GM19043 (cell line): ENCODE results near the gene MTRF1.
"Not testable (repeated sequence)": the region's sequence is repeated elsewhere in the genome, so short reads cannot be mapped to it uniquely, and the experiment has no call there.

Experiments used
- ATAC-seq: cut with Tn5 transposase; IDR thresholded peaks from one replicate; pipeline ENCODE4 v1.9.1; 2021; ENCODE audit warnings: low read depth; ENCODE audit not compliant: unreplicated experiment

Gene MTRF1

GRCh38 chr13:41284512-41285288 is 21.3 kb upstream of the MTRF1 start:
- no peak for ATAC-seq

- ATAC-seq = no peak
These were observed 18.8 kb upstream of the MTRF1 start for GRCh38 chr13:41282129-41282571.

GRCh38 chr13:41279156-41279555 is 15.8 kb upstream of the MTRF1 start:
- not testable (repeated sequence) for ATAC-seq

GRCh38 chr13:41276824-41277223 is 13.4 kb upstream of the MTRF1 start:
- no peak for ATAC-seq

- ATAC-seq = no peak
These were observed 11.5 kb upstream of the MTRF1 start for GRCh38 chr13:41274881-41275280.

GRCh38 chr13:41273831-41274441 is 10.6 kb upstream of the MTRF1 start:
- no peak for ATAC-seq

GRCh38 chr13:41271456-41272285 is 8.3 kb upstream of the MTRF1 start:
- ATAC-seq = no peak

GRCh38 chr13:41268764-41269163 is 5.4 kb upstream of the MTRF1 start:
- no peak for ATAC-seq

- no peak for ATAC-seq
These were observed 3.7 kb upstream of the MTRF1 start for GRCh38 chr13:41267106-41267505.

- no peak for ATAC-seq
These were observed 3.4 kb downstream of the MTRF1 start for GRCh38 chr13:41259875-41260501.

- no peak for ATAC-seq
These were observed 5.8 kb downstream of the MTRF1 start for GRCh38 chr13:41257535-41257934.

GRCh38 chr13:41254902-41255301 is 8.5 kb downstream of the MTRF1 start:
- no peak for ATAC-seq

GRCh38 chr13:41250993-41251392 is 12.4 kb downstream of the MTRF1 start:
- ATAC-seq = no peak

- ATAC-seq = no peak
These were observed 16.3 kb downstream of the MTRF1 start for GRCh38 chr13:41246969-41247680.

GRCh38 chr13:41244556-41244955 is 18.8 kb downstream of the MTRF1 start:
- no peak for ATAC-seq

- no peak for ATAC-seq
These were observed 21.8 kb downstream of the MTRF1 start for GRCh38 chr13:41241626-41242025.

- ATAC-seq = no peak
These were observed 27.0 kb downstream of the MTRF1 start for GRCh38 chr13:41236369-41236768.

GRCh38 chr13:41232578-41233480 is 30.5 kb downstream of the MTRF1 start:
- no peak for ATAC-seq

GRCh38 chr13:41231786-41232185 is 31.6 kb downstream of the MTRF1 start:
- no peak for ATAC-seq
